ENCODE data around the gene GLDC. TPM values are rescaled to one million over a fixed set of nuclear protein-coding genes. Genes with fewer than 3 reads are reported as not detected.

Gene GLDC
- total RNA-seq, 4 donors from 2014 or later, result 0.17 to 2.5 TPM; not detected in 2

DNA sequence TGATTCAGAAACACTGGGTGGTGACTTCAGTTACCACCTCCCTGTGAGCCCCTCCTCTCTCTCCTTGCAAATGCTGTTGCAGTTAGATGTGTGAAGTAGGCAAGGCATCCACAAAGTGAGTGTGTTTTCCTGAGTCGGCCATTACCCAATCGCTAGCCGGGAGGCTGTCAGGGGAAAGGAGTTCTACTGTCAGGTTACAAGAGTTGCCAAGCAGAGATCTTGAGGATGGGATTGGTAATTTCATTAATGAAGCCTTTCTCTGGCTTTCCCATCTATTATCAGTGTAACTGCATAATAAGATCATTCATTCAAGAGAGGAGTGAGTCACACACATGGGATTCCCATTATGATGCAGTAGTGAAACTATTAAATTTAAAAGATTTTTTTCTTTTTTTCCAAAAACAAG lies 106.9 kb downstream of the GLDC start:
- intact Hi-C loops (cut with DNase I), result no loop called here
- Histone ChIP-seq H3K27ac (replicated peaks in 1 of 4) (no peak overlapping the region), H3K36me3 (no peaks in the 10 kb centered on the region), H3K4me3 (no peak overlapping the region), H3K4me1 (no peaks in the 10 kb centered on the region), H3K27me3 (no peaks in the 10 kb centered on the region), H3K9me3 (no peaks in the 10 kb centered on the region)
- WGBS, result 53% methylated on average over 2 of the region's 3 CpGs
- no peak for DNase-seq (ENCODE audit: extremely low spot score)
- TF ChIP-seq EP300 (IDR thresholded peaks at IDR 0.05) (no peak), POLR2AphosphoS5 (IDR thresholded peaks at IDR 0.05) (no peak), POLR2A (IDR thresholded peaks at IDR 0.05; ENCODE audit: low read depth) (no peak)
- TF ChIP-seq, protein P1, sequence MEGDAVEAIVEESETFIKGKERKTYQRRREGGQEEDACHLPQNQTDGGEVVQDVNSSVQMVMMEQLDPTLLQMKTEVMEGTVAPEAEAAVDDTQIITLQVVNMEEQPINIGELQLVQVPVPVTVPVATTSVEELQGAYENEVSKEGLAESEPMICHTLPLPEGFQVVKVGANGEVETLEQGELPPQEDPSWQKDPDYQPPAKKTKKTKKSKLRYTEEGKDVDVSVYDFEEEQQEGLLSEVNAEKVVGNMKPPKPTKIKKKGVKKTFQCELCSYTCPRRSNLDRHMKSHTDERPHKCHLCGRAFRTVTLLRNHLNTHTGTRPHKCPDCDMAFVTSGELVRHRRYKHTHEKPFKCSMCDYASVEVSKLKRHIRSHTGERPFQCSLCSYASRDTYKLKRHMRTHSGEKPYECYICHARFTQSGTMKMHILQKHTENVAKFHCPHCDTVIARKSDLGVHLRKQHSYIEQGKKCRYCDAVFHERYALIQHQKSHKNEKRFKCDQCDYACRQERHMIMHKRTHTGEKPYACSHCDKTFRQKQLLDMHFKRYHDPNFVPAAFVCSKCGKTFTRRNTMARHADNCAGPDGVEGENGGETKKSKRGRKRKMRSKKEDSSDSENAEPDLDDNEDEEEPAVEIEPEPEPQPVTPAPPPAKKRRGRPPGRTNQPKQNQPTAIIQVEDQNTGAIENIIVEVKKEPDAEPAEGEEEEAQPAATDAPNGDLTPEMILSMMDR (IDR thresholded peaks at IDR 0.05), result no peak

DNA sequence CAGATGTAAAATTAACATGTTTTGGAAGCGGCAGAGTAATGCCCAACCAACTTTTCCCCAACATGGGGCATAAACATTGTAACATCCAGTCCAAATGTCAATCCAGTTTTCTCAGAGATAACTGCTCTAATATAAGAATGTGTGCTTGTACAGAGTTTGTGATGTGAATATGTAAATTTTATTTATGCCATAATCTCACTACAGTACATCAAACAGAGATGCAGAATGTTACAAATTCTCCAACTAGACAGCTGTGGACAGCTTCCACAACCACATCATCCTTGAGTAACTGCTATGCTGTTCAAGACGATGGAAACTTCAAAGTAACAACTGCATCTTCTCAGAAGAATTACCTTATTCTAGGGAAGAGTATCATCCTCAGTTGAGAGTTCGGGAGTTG lies 109.9 kb downstream of the GLDC start:
- H3K27me3 ChIP-seq, result no peaks in the 10 kb centered on the region
- TF ChIP-seq POLR2AphosphoS5 (IDR thresholded peaks at IDR 0.05) (no peak), POLR2A (IDR thresholded peaks at IDR 0.05; ENCODE audit: low read depth) (no peak), EP300 (IDR thresholded peaks at IDR 0.05) (no peak)
- TF ChIP-seq, protein P1 (IDR thresholded peaks at IDR 0.05), result no peak
- H3K4me1 ChIP-seq, result no peaks in the 10 kb centered on the region
- 95% methylated on average over 3 of the region's 3 CpGs for WGBS
- H3K27ac ChIP-seq (replicated peaks in 1 of 4), result no peak overlapping the region
- intact Hi-C loops (cut with DNase I), result no loop called here
- DNase-seq (ENCODE audit: extremely low spot score), result no peak
- H3K9me3 ChIP-seq, result no peaks in the 10 kb centered on the region
- no peaks in the 10 kb centered on the region for H3K36me3 ChIP-seq
- H3K4me3 ChIP-seq, result no peak overlapping the region

DNA sequence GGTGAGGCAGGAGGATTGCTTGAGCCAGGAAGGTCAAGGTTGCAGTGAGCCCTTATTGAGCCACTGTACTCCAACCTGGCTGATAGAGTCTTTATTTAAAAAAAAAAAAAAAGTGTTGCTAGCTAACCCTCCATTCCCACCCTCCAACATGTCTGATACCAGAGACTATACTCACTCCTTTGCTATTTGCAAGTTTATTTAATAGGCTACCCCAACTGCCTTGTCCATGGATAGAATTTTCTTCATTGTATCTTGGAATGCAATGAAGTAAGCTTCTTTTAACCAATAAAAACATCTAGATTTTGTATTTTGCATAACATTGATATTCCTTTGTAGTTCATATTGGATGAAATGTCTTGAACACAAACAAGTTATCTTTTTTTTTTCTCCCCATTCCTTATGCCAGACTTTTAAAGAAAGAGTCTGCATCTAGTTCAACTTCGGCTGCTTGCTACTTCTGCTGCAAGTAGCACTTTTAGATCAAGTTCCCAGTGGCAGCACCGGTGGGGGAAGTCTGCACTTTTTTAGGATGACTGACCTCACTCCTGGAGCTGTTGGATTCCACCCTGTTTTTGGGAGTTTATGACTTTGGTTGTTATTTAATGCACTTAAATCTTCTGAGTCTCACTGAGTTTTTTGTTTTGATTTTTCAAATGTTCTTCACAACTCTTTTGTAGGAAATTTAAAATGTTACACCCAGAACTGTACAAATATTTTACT lies 120.0 kb downstream of the GLDC start:
- intact Hi-C loops (cut with DNase I), result no loop called here

DNA sequence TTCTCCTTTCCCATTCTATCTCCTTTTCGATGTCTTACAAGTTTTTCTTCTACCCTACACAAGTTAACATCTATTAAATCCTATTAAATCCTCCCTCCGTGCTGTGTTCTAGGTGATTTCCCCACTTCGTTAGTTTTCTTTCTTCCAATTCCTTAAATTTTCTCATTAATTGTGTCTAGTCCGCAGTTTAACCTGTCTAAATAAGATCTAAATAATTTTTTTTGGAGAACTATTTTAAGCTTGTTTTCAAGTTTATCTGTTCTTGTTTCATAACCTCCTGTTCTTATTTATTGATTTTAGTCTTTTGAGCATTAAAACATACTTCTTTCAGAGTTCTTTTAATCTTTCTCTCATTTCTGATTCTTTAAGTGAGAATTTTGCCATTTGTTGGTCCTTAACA lies 123.3 kb downstream of the GLDC start:
- H3K4me1 ChIP-seq, result no peaks in the 10 kb centered on the region
- WGBS, result 95% methylated on average over 4 of the region's 4 CpGs
- H3K9me3 ChIP-seq, result peaks cover 0 to 18% (median 12%) of the 10 kb centered on the region in 4 donors
- no peak overlapping the region for H3K4me3 ChIP-seq
- H3K27ac ChIP-seq (replicated peaks in 1 of 4), result no peak overlapping the region
- no peak for DNase-seq (ENCODE audit: extremely low spot score)
- no peaks in the 10 kb centered on the region for H3K27me3 ChIP-seq
- peaks cover 0 to 25% (median 0%) of the 10 kb centered on the region in 4 donors for H3K36me3 ChIP-seq
- TF ChIP-seq POLR2A (IDR thresholded peaks at IDR 0.05; ENCODE audit: low read depth) (no peak), EP300 (IDR thresholded peaks at IDR 0.05) (no peak), POLR2AphosphoS5 (IDR thresholded peaks at IDR 0.05) (no peak)
- TF ChIP-seq, protein P1 (IDR thresholded peaks at IDR 0.05), result no peak
- intact Hi-C loops (cut with DNase I), result no loop called here

More for the DNA sequence above, 120.0 kb downstream of the GLDC start:
- peaks cover 0 to 18% (median 12%) of the 10 kb centered on the region in 4 donors for H3K9me3 ChIP-seq
- no peak for DNase-seq (ENCODE audit: extremely low spot score)
- WGBS, result 72% methylated on average over 2 of the region's 2 CpGs
- H3K4me3 ChIP-seq, result no peak overlapping the region
- TF ChIP-seq POLR2A (IDR thresholded peaks at IDR 0.05; ENCODE audit: low read depth) (no peak), EP300 (IDR thresholded peaks at IDR 0.05) (no peak), POLR2AphosphoS5 (IDR thresholded peaks at IDR 0.05) (no peak)
- TF ChIP-seq, protein P1 (IDR thresholded peaks at IDR 0.05), result no peak
- H3K36me3 ChIP-seq, result peaks cover 0 to 14% (median 0%) of the 10 kb centered on the region in 4 donors
- no peak overlapping the region for H3K27ac ChIP-seq (replicated peaks in 1 of 4)
- no peaks in the 10 kb centered on the region for H3K27me3 ChIP-seq
- no peaks in the 10 kb centered on the region for H3K4me1 ChIP-seq
